CD14-positive monocyte (primary cell): ENCODE data around the gene SRSF2. TPM values are rescaled to one million over a fixed set of nuclear protein-coding genes. Genes with fewer than 3 reads are reported as not detected.

Experiments used
- DNase-seq, 3 donors: peaks; one replicate each; pipeline ENCODE4 v3.0.0-alpha.2; 2011 to 2022
- H2AFZ ChIP-seq: 2 replicates; pipeline ENCODE4 v1.6.0; 2012; ENCODE audit warnings: mild to moderate bottlenecking, low read depth, low read length, inconsistent platforms; ENCODE audit not compliant: insufficient read depth, poor library complexity, severe bottlenecking
- H3K27ac ChIP-seq, 2 donors: 1 replicate in 1 of 2; 2 replicates in 1 of 2; pipeline ENCODE4 v1.5.1; 2012 to 2013; ENCODE audit warnings: low read length in 2 of 2, control low read depth in 1 of 2, inconsistent platforms in 1 of 2, low read depth in 1 of 2, mild to moderate bottlenecking in 1 of 2
- H3K27me3 ChIP-seq, 2 donors: one replicate each; pipeline versions ENCODE4 v1.6.0 to v1.6.1; 2011 to 2013; ENCODE audit warnings: low read length in 2 of 2; ENCODE audit not compliant: control insufficient read depth in 2 of 2, insufficient read depth in 2 of 2
- H3K36me3 ChIP-seq, 2 donors: replicated peaks in 1 of 2; 1 replicate in 1 of 2; 2 replicates in 1 of 2; pipeline versions ENCODE4 v1.5.1 to v1.6.1; 2012 to 2013; ENCODE audit warnings: low read length in 2 of 2, control low read depth in 1 of 2, inconsistent platforms in 1 of 2, mild to moderate bottlenecking in 1 of 2; ENCODE audit not compliant: insufficient read depth in 2 of 2, control insufficient read depth in 1 of 2
- H3K4me1 ChIP-seq, 2 donors: 1 replicate in 1 of 2; 2 replicates in 1 of 2; pipeline versions ENCODE4 v1.5.1 to v1.6.1; 2012 to 2013; ENCODE audit warnings: low read length in 2 of 2, control low read depth in 1 of 2, inconsistent platforms in 1 of 2, mild to moderate bottlenecking in 1 of 2, moderate library complexity in 1 of 2; ENCODE audit not compliant: insufficient read depth in 2 of 2, control insufficient read depth in 1 of 2
- H3K4me2 ChIP-seq: replicated peaks from 2 replicates; pipeline ENCODE3; 2012; ENCODE audit warnings: low read length, moderate library complexity, mild to moderate bottlenecking; ENCODE audit not compliant: poor library complexity, severe bottlenecking; ENCODE audit errors: extremely low read depth
- H3K4me3 ChIP-seq, 3 experiments: fragments of 200-600 bp in 1 of 3; sonication (generic) in 1 of 3; replicated peaks in 1 of 3; 1 replicate in 2 of 3; 2 replicates in 1 of 3; pipeline ENCODE4 v1.5.1; 2011 to 2013; ENCODE audit warnings: low read length in 3 of 3, mild to moderate bottlenecking in 3 of 3, control low read depth in 2 of 3, low read depth in 2 of 3, inconsistent platforms in 1 of 3, moderate library complexity in 1 of 3
- H3K79me2 ChIP-seq: 2 replicates; pipeline ENCODE4 v1.6.0; 2012; ENCODE audit warnings: mild to moderate bottlenecking, control low read depth, inconsistent platforms, low read length, moderate library complexity; ENCODE audit not compliant: insufficient read depth
- H3K9ac ChIP-seq: 2 replicates; pipeline ENCODE4 v1.6.0; 2017; ENCODE audit warnings: low read length, mild to moderate bottlenecking; ENCODE audit not compliant: insufficient read depth, poor library complexity, severe bottlenecking
- H3K9me3 ChIP-seq, 2 donors: replicated peaks in 1 of 2; 1 replicate in 1 of 2; 2 replicates in 1 of 2; pipeline versions ENCODE4 v1.5.1 to v1.6.1; 2012 to 2013; ENCODE audit warnings: low read length in 2 of 2, control low read depth in 1 of 2; ENCODE audit not compliant: control insufficient read depth in 1 of 2, insufficient read depth in 1 of 2
- H4K20me1 ChIP-seq: 2 replicates; pipeline ENCODE4 v1.6.0; 2012; ENCODE audit warnings: mild to moderate bottlenecking, low read length, control low read depth, moderate library complexity; ENCODE audit not compliant: insufficient read depth
- H3K27ac Mint-ChIP-seq, 7 donors: one replicate each; pipeline ENCODE4 v1.8.0; 2020; ENCODE audit warnings: mild to moderate bottlenecking in 7 of 7, mixed read lengths in 7 of 7, moderate library complexity in 6 of 7, inconsistent platforms in 2 of 7
- H3K27me3 Mint-ChIP-seq, 3 donors: one replicate each; pipeline ENCODE4 v1.8.0; 2021 to 2022; ENCODE audit warnings: low read depth in 3 of 3, mild to moderate bottlenecking in 3 of 3, mixed read lengths in 3 of 3, moderate library complexity in 3 of 3, inconsistent platforms in 1 of 3
- H3K36me3 Mint-ChIP-seq, 2 donors: one replicate each; pipeline ENCODE4 v1.8.0; 2020; ENCODE audit warnings: mixed read lengths in 2 of 2, inconsistent platforms in 1 of 2, mild to moderate bottlenecking in 1 of 2
- H3K4me1 Mint-ChIP-seq: one replicate; pipeline ENCODE4 v1.8.0; 2020; ENCODE audit warnings: mild to moderate bottlenecking, mixed read lengths
- H3K4me3 Mint-ChIP-seq, 2 donors: one replicate each; pipeline ENCODE4 v1.8.0; 2020; ENCODE audit warnings: mild to moderate bottlenecking in 2 of 2, mixed read lengths in 2 of 2, moderate library complexity in 1 of 2
- H3K9me3 Mint-ChIP-seq, 7 donors: one replicate each; pipeline ENCODE4 v1.8.0; 2020 to 2022; ENCODE audit warnings: mixed read lengths in 7 of 7, mild to moderate bottlenecking in 6 of 7, moderate library complexity in 6 of 7, inconsistent platforms in 2 of 7
- WGBS: methylation state at CpG from one replicate; pipeline ENCODE4 v1.1.5; 2013; ENCODE audit warnings: missing lambda C conversion rate; ENCODE audit not compliant: insufficient coverage; 5-methylcytosine and 5-hydroxymethylcytosine counted together
- intact Hi-C, 2 donors: fragments of 100-400 bp; cut with micrococcal nuclease; formaldehyde crosslinking; loops; one replicate each; pipeline versions ENCODE4 v1.15.0 to v1.15.1; 2023
- polyA plus RNA-seq, 3 donors: library from polyadenylated mRNA; depleted of rRNA in 1 of 3; unstranded in 2 of 3; stranded (reverse) in 1 of 3; fragments of 300-500 nt in 2 of 3; fragments of >200 nt in 1 of 3; fragmentation: Illumina TruSeq in 2 of 3; gene quantifications; 1 replicate in 2 of 3; 2 replicates in 1 of 3; pipeline ENCODE4 v1.2.3, GENCODE V29; 2012 to 2021
- TF ChIP-seq, protein P1 (sequence below): fragments of 200-600 bp; IDR thresholded peaks from one replicate; pipeline ENCODE4 v1.8.0; 2022; ENCODE audit warnings: antibody characterized with exemption, mild to moderate bottlenecking

SRSF2 gene
- polyA plus RNA-seq, 3 donors = 124 to 386 (median 125) TPM

DNA sequence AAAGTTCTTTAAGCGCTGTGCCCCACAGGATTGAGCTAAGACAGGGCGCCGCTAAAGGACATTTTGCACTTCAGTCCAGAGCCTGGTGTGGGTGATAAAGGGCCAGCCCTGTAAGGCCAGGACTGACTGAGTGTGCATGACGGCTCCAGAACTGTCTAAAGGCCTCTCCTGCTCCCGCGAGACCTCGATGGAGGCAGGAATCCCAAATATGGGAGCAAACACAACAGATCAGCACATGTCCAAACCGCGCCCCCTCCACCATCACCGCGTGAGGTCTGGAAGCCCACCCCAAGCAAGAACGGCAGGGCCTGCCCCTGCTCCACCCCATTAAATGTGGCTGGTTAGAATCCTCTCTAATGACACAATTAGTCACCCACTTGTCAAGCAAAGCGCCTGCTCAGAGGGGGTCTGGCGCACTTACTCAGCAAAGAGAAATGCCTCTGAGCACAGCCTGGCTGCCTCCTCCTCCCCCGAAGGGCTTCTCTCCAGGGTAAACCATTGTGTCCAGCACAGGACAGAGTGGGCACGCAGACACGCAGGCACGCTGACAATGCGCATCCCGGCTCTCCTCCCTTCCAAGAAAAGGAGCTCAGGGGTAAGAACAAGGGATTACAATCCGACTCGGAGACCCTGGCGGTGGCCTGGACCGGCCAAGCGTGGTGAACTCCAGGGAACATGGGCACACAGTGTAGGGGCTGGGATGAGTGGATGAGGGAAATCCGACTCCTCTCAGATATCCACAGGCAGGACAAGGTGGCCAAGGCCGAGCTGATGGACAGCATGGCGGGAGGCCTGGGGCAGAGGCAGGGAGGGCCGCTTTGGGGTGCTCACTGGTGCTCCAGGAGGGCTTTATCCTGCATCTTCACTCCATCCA is 27.8 kb downstream of the SRSF2 start:
- H3K27ac ChIP-seq = no peak overlapping the region
- intact Hi-C loops = loop anchor here in 1 of 2 donors (10.0 kb wide), 1 partner anchor 185 kb away; no protein-coding TSS in a partner anchor
- H3K36me3 ChIP-seq = peaks cover 15 to 19% of the 10 kb centered on the region in 2 donors
- peaks cover 8 to 17% of the 10 kb centered on the region in 2 donors for H3K27me3 ChIP-seq
- H3K4me3 Mint-ChIP-seq = peak overlapping the region; percentile 67 to 78
- H3K4me2 ChIP-seq = no peak overlapping the region
- H3K9ac ChIP-seq = no peak overlapping the region
- 90% methylated on average over 15 of the region's 29 CpGs for WGBS
- H2AFZ ChIP-seq = no peak overlapping the region
- H3K9me3 Mint-ChIP-seq = peaks cover 0 to 8% (median 2%) of the 10 kb centered on the region in 7 donors
- peaks cover 13 to 14% of the 10 kb centered on the region in 2 donors for H3K4me1 ChIP-seq
- peak overlapping the region in 2 of 7 donors; percentile 6 to 50 for H3K27ac Mint-ChIP-seq
- H4K20me1 ChIP-seq = peaks cover 17% of the 10 kb centered on the region
- no peak overlapping the region for H3K4me3 ChIP-seq
- H3K4me1 Mint-ChIP-seq = peaks cover 14% of the 10 kb centered on the region
- H3K36me3 Mint-ChIP-seq = peaks cover 25 to 29% of the 10 kb centered on the region in 2 donors
- peaks cover 25 to 33% (median 26%) of the 10 kb centered on the region in 3 donors for H3K27me3 Mint-ChIP-seq
- no peaks in the 10 kb centered on the region for H3K79me2 ChIP-seq
- H3K9me3 ChIP-seq = no peaks in the 10 kb centered on the region
- no peak for DNase-seq
- TF ChIP-seq, protein P1, sequence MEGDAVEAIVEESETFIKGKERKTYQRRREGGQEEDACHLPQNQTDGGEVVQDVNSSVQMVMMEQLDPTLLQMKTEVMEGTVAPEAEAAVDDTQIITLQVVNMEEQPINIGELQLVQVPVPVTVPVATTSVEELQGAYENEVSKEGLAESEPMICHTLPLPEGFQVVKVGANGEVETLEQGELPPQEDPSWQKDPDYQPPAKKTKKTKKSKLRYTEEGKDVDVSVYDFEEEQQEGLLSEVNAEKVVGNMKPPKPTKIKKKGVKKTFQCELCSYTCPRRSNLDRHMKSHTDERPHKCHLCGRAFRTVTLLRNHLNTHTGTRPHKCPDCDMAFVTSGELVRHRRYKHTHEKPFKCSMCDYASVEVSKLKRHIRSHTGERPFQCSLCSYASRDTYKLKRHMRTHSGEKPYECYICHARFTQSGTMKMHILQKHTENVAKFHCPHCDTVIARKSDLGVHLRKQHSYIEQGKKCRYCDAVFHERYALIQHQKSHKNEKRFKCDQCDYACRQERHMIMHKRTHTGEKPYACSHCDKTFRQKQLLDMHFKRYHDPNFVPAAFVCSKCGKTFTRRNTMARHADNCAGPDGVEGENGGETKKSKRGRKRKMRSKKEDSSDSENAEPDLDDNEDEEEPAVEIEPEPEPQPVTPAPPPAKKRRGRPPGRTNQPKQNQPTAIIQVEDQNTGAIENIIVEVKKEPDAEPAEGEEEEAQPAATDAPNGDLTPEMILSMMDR = no peak

DNA sequence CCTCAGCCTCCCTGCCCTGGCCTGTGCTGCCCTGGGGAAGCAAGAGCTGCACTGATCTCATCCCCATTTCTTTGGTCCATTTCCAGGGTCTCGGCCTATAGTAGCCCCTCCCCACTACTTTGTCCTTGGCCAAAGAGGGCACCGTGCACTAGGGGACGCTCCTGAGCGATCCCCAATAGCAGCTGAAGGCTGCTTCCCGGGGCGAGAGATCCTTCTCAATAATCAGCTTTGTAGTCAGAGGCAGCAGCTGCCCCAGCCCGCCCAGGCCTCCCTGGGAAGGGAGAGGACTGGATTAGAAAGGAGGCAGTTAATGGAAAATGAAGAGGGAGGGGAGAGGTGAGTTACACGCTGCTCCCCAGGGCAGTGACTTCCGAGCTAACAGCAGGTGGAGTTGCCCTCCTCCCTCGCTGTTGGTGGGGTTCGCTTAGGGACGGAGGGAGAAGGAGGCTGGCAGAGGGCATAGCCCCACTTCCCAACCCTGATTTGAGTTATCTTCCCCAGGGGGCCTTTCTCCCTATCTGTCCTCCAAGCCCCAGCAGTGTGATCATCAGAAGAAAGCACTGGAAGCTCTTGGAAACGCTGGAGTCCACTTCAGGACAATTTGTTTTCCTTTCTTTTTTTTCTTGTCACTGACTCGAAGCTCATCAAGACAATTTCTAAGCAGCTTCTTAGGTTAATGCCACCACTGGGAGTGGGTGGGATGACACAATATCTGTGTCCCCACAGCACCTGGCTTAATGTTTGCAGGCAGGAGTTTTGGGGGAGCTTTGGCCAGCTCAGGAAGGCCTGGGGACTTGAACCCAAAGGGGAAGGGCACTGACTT is 28.9 kb downstream of the SRSF2 start:
- Histone ChIP-seq H3K4me2 (no peak overlapping the region), H3K27ac (no peak overlapping the region), H3K9me3 (no peaks in the 10 kb centered on the region), H3K27me3 (peaks cover 8 to 17% of the 10 kb centered on the region in 2 donors), H2AFZ (no peak overlapping the region), H3K36me3 (peaks cover 5 to 7% of the 10 kb centered on the region in 2 donors), H3K4me3 (no peak overlapping the region), H3K79me2 (no peaks in the 10 kb centered on the region), H3K9ac (no peak overlapping the region), H3K4me1 (peaks cover 13 to 14% of the 10 kb centered on the region in 2 donors), H4K20me1 (peaks cover 8% of the 10 kb centered on the region)
- H3K4me1 Mint-ChIP-seq = peaks cover 14% of the 10 kb centered on the region
- H3K36me3 Mint-ChIP-seq = peaks cover 14 to 18% of the 10 kb centered on the region in 2 donors
- H3K4me3 Mint-ChIP-seq = no peak overlapping the region
- peak overlapping the region in 1 of 7 donors; percentile 35 for H3K27ac Mint-ChIP-seq
- no peak for DNase-seq
- peaks cover 0 to 8% (median 2%) of the 10 kb centered on the region in 7 donors for H3K9me3 Mint-ChIP-seq
- TF ChIP-seq, protein P1 = no peak
- 95% methylated on average over 6 of the region's 14 CpGs for WGBS
- intact Hi-C loops = loop anchor here in 1 of 2 donors (10.0 kb wide), 1 partner anchor 183 kb away; no protein-coding TSS in a partner anchor
- H3K27me3 Mint-ChIP-seq = peaks cover 25 to 33% (median 30%) of the 10 kb centered on the region in 3 donors
